NCI-H2107 treated with DMSO at 0.1 percent for 48 hours (cell line): ENCODE data around the gene KLF16.

Experiments used
- DNase-seq: peaks from one replicate; lab custom pipeline; 2025; ENCODE audit not compliant: unreplicated experiment; lab: John Stamatoyannopoulos, UW

Gene KLF16

DNA sequence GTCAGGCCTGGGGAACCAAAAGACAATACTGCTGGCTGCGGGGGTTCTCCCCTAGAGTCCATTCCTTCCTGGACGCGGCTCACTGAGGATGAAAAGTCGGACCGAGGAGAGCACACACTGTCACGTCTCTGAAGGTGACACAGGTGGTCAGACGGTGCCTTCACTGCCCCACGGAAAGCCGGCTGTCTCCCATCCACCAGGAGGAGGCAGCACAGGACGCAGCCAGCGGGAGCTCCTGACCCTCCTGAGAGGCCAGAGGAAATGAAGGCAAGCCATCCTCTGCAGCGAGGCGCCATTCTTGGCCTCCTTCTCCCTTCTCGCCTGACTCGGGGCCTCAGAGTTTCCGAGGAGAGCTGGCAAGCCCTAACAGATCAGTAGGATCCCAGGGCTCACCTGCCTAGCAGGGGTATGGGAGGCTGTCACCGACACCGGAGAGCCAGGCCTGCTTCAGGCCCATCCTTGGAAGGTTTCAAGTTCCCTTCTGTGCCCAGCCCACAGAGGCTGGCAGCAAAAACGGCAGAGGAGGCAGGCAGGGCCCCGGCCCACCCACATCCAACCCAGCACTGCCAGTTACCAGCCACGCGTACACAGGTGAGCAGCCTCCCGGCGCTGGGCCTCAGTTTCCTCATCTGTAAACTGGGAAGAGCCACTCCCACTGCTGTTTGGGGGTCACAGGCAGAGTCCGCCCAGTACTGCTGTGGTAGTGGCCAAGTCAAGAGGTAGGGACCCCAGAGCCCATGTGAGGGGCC is 19.6 kb downstream of the KLF16 start:
- no peak for DNase-seq

GRCh38 chr19:1843116-1843515 is 20.3 kb downstream of the KLF16 start:
- no peak for DNase-seq

DNA sequence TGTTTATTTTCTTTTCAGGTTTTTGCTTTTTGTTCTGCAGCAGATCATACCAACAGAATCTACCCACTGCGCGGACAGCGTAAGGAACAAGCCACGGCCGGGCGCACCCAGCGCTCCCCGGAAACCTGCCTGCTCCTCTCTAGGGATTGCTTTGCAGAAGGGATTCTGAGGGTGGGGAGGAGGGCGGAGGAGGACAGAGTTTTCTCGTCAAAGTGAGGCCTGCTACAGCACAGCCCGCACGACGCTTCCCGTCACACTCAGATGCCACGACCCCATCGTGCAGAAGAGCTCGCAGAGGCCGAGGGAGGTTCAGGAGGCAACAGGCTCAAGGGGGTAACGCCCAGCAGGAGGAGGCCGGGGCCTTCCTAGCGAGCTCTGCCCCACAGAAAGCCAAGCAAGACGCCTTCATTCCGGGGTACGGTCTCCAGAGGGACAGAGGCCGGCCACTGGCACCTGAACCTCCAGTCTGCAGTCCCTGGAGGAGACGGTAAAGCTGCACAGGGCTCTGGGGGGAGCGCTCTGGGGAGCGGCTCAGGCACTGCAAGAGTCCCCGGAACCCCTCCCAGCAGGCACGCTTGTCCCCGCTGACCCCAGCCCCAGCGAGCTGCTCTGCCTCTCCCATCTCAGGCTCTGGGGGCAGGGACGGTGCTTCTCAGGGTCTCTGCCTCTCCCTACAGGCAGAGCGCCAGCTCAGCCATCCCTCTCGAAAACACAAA is 22.0 kb downstream of the KLF16 start:
- no peak for DNase-seq

- no peak for DNase-seq
These were observed 22.8 kb downstream of the KLF16 start for GRCh38 chr19:1840541-1841115.

GRCh38 chr19:1839658-1840540 is 23.5 kb downstream of the KLF16 start:
- no peak for DNase-seq

DNA sequence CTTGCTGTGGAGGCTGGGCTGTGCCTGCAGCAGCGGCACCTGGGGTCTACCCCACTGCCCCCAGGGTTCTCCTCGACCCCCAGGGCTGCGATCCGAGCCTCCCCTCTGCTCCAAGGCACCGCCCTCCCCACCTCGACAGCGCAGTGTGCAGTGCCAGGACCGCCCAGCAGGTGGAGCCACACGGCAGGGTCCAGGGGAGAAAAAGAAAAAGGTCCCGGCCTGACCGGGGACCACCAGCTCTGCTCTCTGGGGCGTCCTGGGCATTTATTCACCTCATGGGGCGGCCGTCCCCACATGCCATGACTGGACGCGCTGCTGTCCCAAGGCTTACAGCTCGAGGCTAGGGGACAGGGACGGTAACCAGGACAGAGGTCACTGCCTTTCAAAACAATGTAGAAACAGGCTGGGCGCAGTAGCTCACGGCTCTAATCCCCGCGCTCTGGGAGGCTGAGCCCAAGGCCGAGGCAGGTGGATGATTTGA is 25.7 kb downstream of the KLF16 start:
- DNase-seq: no peak

DNA sequence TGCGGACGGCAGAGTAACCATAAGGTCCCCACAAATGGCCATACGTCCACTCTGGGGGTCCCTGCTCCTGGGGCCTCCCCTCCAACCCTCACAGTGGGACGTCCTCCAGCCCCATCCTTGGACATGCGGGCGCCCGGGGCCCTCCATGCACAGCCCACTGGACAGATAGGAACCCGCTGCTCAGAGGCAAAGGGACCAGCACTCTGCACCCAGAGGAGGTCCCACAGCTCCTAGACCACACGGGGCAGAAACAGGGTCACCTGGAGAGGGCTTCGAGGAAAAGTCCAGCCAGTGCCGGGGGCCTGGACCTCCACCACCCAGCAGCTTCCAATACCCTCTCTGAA is 26.2 kb downstream of the KLF16 start:
- DNase-seq: no peak

DNA sequence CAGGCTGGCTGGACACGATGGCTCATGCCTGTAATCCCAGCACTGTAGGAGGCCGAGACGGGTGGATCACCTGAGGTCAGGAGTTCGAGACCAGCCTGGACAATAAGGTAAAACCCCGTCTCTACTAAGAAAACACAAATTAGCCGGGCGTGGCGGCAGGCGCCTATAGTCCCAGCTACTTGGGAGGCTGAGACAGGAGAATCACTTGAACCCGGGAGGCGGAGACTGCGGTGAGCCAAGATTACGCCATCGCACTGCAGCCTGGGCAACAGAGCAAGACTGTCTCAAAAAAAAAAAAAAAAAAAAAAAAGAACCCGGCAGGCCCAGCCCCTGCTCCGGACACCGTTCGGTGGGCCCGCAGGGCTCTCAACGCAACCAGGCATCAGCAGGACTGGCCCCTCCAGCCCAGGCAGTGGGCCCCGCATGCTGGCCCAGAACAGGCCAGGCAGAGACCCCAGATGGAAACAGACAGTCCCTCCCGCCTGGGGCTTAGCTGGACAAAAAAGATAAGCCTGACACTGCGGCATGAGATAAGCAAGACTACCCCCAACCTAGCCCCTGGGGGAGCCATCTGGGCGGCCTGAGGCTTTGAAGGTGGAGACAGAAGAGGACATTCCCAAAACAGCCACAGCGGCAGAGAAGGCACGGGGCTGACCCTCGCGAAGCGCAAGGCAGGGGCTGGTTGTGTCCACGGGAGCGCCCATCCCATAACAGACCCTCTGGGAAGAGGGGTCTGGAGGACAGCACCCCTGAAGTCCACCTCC is 26.7 kb downstream of the KLF16 start:
- no peak for DNase-seq

GRCh38 chr19:1833540-1833939 is 29.8 kb downstream of the KLF16 start:
- DNase-seq: no peak

GRCh38 chr19:1832046-1832663 is 31.2 kb downstream of the KLF16 start:
- no peak for DNase-seq

DNA sequence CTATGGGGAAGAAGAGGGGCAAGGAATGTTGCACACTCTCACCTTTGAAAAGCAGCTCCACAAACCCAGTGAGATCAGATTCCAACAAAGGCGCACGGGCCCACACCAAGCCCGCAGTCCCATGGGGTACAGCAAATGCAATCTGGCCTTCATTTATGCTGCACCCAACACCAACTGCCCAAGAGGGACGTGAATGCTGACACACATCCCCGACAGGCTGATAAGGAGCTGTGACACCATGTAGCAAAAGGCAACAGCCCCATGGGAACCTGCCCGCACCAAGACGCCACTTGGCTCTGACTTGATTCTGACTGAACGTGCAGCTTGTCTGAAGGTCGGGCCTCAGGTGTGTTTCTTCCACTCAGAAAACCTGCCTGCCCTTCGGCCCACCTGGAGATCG is 32.4 kb downstream of the KLF16 start:
- DNase-seq: no peak

- no peak for DNase-seq
These were observed 32.8 kb downstream of the KLF16 start for GRCh38 chr19:1830568-1830967.

DNA sequence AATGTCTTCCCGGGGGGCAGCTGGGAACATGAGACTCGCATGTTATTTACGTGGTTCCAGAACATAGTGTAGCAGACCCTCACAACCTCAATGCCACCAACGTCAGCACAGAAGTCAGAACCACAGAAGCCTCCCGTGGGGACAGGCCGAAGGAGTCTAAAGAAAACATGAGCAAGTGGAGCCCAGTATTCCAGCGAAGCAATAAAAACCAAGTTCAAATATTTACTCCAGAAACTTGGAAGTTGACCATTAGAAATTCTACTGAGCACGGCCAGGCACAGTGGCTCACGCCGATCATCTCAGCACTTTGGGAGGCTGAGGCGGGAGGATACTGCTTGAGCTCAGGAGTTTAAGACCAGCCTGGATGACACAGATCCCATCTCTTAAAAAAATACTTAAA is 33.4 kb downstream of the KLF16 start:
- DNase-seq: no peak

DNA sequence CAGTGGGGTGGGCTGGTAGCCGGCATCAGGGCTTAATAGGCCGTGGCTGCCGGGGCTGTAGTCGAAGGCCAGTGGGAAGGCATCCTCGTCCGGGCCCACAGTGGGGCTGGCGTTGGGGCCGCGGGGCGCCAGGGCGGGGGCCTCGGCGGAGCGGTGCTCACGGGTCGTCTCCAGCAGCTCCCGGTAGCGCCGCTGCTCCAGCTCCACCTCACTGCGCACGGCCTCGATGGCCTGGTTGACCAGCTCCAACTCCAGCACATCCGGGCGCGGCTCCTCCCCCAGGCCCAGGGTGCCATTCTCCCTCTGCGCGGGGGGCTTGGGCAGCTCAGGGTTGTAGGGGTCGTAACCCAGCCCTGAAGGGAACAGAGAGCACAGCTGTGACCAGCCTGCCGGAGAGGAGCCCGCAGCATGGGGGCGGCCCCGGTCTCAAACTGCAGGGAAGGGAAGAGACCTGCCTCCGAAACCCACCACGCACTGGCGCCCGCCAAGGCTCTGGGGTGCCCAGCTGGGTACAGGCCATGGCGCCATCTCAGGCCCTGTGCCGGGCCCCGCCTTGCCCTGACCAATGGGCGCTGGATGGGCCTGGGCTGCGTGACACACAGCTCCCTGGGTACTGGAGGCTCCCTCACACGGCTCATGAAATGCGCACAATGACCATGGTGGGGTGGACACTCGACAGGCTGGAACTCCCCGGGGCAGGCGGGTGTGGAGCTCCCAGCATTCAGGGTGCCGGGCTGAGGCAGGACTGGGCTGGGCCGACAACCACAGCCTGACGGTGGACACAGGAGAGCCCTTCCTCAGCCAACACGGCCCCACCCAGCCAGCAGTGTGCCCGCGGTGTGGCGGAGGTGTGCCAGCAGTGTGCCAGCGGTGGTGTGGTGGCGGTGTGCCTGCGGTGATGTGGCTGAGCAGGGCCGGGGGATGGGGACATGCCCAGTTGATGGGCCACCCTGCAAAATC is 34.8 kb downstream of the KLF16 start:
- DNase-seq: no peak

GRCh38 chr19:1827566-1828278 is 35.7 kb downstream of the KLF16 start:
- DNase-seq: no peak

DNA sequence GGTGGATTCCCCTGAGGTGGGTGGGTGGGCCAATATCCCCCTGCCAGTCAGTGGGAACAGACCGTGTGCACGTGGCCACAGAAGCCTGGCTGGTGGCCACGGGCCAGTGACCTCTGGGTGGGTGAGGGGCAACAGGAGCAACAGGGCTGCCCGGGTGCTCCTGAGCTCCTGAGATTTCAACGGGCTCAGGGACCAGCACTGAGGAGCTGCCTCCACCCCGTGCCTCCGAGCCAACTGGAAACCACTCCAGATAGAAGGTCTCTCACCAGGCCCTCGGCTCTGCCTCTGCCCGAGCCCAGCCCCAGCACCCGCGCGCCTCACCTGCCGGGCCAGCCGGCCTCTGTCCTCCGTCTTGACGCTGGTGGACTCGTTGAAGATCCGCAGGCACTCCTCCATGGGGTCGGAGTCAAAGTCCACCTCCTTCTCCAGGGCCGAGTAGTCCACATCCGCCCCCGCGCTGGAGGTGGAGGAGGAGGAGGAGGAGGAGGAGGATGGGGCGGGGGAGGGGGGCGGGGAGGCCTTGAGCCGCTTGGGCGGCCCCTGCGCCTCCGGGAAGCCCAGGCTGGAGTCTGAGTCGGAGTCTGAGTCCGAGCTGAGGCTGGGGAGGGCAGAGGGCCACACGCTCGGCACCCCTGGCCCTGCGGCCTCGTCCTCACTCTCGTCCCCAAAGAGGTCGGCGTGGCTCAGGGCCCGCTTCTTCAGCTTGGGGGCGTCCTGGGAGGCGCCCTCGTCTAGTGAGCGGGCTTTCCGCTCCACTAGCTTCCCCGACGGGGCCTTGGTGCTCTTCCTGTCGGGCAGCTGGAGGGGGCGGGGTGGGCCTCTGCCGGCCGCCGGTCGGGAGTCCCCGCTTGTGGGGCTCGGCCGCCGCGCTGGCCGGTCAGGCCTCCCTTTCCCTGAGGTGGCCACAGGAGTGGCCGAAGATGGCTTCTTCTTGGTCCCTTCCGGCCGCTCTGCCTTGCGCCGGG is 36.5 kb downstream of the KLF16 start:
- DNase-seq: no peak

DNA sequence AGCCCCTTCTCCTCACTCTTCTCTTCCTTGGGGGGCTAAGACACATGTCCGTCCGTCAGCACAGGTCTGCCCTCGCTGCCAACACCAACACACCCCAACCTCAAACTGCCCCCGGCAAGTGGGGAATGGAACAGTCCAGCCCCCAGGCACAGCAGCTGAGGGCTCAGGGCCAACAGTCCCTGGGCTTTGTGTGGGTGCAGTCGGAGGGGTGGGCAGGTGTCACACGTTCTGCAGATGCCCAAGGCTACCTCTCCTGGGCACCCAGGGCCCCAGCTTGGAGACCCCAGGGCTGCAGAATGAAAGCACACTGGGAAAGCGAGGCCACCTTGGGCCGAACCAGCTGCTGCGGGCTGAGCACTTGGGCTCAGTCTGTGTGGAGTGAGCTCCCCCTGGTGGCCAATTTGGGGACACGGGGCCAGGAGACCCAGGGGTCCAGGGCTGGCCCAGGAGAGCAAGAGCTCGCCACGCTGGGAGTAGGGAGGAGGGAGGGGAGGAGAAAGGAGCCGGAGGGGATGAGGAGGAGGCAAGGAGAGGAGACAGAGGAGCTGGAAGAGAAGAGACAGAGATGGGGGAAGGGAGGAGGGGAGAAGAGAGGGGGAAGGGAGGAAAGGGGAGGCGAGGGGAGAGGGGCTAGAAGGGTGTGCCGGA is 37.3 kb downstream of the KLF16 start:
- DNase-seq: no peak
